ENCODE results near the gene SETD1A. TPM values are rescaled to one million over a fixed set of nuclear protein-coding genes. Genes with fewer than 3 reads are reported as not detected.

Gene SETD1A
- total RNA-seq = 4.7 and 5.0 TPM in 2 replicates

GRCh38 chr16:30957456-30958174 lies at the start of gene SETD1A:
SETD1A (plus strand) TSS chr16:30957754; CDS start chr16:30958732, 978 bp downstream.

GRCh38 chr16:30923554-30924075 lies 33.9 kb upstream of the SETD1A start, which contains the start of gene FBXL19:
FBXL19 (plus strand) TSS chr16:30923572; CDS start chr16:30925755, 2,183 bp downstream.

GRCh38 chr16:30948667-30949649 lies 8.6 kb upstream of the SETD1A start, which contains the start of gene ORAI3:
ORAI3 (plus strand) TSS chr16:30949068; CDS start chr16:30949290, 222 bp downstream.

GRCh38 chr16:30984669-30985400 lies 27.3 kb downstream of the SETD1A start, which contains the start of gene HSD3B7:
HSD3B7 (plus strand) TSS chr16:30985207; CDS start chr16:30985659, 452 bp downstream.

GRCh38 chr16:31010585-31011325 lies 53.2 kb downstream of the SETD1A start, which contains the start of gene STX1B:
STX1B (minus strand) TSS chr16:31010638; CDS start chr16:31010396, 242 bp downstream.

GRCh38 chr16:31032736-31033708 lies 75.5 kb downstream of the SETD1A start, which contains the start of gene STX4:
STX4 (plus strand) TSS chr16:31033558; CDS start chr16:31033806, 248 bp downstream.

Small RNA genes lying within 50 kb of the gene (small RNA-seq; reads per million reads assigned to genes)
- not detected for gene AC135048.1

Other genes starting within 250 kb of the SETD1A start
- 28.4 and 30.2 TPM in 2 replicates for gene PHKG2, start 209.3 kb upstream of the SETD1A start, total RNA-seq
- gene CFAP119, start 195.7 kb upstream of the SETD1A start, total RNA-seq = 2.7 and 3.0 TPM in 2 replicates
- 67.5 and 76.0 TPM in 2 replicates for gene RNF40, start 195.4 kb upstream of the SETD1A start, total RNA-seq
- gene ZNF629, start 170.5 kb upstream of the SETD1A start, total RNA-seq = 21.7 and 22.4 TPM in 2 replicates
- 42.0 and 53.0 TPM in 2 replicates for gene BCL7C, start 63.7 kb upstream of the SETD1A start, total RNA-seq
- 4.9 and 7.5 TPM in 2 replicates for gene CTF1, start 61.1 kb upstream of the SETD1A start, total RNA-seq
- gene FBXL19, start 34.2 kb upstream of the SETD1A start, total RNA-seq = 28.7 and 33.4 TPM in 2 replicates
- gene ORAI3, start 8.7 kb upstream of the SETD1A start, total RNA-seq = 49.3 and 69.9 TPM in 2 replicates
- 13.7 and 16.5 TPM in 2 replicates for gene HSD3B7, start 27.5 kb downstream of the SETD1A start, total RNA-seq
- 1.5 and 2.0 TPM in 2 replicates for gene STX1B, start 52.9 kb downstream of the SETD1A start, total RNA-seq
- gene STX4, start 75.8 kb downstream of the SETD1A start, total RNA-seq = 26.8 and 35.3 TPM in 2 replicates
- gene ZNF668, start 116.5 kb downstream of the SETD1A start, total RNA-seq = 21.2 and 37.3 TPM in 2 replicates
- 20.3 and 26.3 TPM in 2 replicates for gene ZNF646, start 116.7 kb downstream of the SETD1A start, total RNA-seq
- 3.1 and 3.8 TPM in 2 replicates for gene PRSS53, start 131.2 kb downstream of the SETD1A start, total RNA-seq
- 60.9 and 83.2 TPM in 2 replicates for gene VKORC1, start 137.0 kb downstream of the SETD1A start, total RNA-seq
- 40.8 and 43.4 TPM in 2 replicates for gene BCKDK, start 150.6 kb downstream of the SETD1A start, total RNA-seq
- gene KAT8, start 159.9 kb downstream of the SETD1A start, total RNA-seq = 28.3 and 31.0 TPM in 2 replicates
- 66.0 and 67.9 TPM in 2 replicates for gene PRSS8, start 178.0 kb downstream of the SETD1A start, total RNA-seq
- gene PRSS36, start 192.3 kb downstream of the SETD1A start, total RNA-seq = 2.5 and 4.3 TPM in 2 replicates
- gene FUS, start 222.4 kb downstream of the SETD1A start, total RNA-seq = 48.7 and 60.4 TPM in 2 replicates
- 51.5 and 95.4 TPM in 2 replicates for gene PYCARD, start 245.0 kb downstream of the SETD1A start, total RNA-seq